ELR (cell line): Measurements from ENCODE around the gene CFAP43.

Experiments used
- DNase-seq: peaks from one replicate; pipeline ENCODE4 v3.0.0-alpha.2; 2015; ENCODE audit warnings: low read depth

CFAP43 gene, protein sequence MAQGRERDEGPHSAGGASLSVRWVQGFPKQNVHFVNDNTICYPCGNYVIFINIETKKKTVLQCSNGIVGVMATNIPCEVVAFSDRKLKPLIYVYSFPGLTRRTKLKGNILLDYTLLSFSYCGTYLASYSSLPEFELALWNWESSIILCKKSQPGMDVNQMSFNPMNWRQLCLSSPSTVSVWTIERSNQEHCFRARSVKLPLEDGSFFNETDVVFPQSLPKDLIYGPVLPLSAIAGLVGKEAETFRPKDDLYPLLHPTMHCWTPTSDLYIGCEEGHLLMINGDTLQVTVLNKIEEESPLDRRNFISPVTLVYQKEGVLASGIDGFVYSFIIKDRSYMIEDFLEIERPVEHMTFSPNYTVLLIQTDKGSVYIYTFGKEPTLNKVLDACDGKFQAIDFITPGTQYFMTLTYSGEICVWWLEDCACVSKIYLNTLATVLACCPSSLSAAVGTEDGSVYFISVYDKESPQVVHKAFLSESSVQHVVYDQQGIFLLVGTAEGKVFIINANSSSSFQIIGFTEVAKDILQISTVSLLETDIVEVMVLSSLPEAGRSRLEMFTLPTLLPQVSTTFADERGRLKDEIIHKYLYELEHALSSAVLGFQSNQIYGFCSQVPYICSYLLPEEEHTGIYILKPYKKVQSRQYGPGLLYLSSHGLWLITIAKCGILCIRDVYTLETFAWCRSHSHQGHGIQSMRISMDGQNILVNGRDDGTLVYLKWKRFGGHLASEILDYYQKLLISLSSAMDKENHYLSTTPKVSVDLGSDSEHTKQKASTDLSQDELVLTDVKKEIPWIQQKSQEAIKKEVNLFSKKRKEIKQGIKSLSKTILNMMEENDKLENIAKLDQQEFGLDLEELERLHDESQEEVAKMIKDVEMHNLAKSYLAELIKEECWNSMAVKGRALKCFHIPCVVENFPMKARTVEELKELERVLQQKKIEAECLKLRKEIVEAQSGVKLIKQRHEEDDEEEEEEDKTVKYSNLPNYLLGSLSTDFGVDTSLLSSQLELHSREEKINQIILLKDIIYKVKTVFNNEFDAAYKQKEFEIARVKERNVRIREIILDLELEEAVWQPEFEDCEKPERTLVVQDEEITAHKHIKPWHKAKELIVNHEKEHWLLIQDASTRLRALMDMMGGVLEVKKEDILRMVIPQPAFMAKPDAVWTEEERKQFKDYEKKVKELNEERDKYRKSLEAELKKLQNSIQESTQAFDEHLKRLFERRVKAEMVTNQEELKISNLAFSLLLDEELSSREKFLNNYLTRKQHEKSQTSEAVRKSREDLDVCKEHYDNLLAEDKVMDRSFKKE (N-terminal part only)

GRCh38 chr10:104231784-104232612 lies at the start of gene CFAP43:
CFAP43 (minus strand) TSS chr10:104232364; CDS start chr10:104232246, 118 bp downstream.
- peak; percentile 97 for DNase-seq

GRCh38 chr10:104281694-104282093 lies 49.5 kb upstream of the CFAP43 start:
- DNase-seq = no peak

DNA sequence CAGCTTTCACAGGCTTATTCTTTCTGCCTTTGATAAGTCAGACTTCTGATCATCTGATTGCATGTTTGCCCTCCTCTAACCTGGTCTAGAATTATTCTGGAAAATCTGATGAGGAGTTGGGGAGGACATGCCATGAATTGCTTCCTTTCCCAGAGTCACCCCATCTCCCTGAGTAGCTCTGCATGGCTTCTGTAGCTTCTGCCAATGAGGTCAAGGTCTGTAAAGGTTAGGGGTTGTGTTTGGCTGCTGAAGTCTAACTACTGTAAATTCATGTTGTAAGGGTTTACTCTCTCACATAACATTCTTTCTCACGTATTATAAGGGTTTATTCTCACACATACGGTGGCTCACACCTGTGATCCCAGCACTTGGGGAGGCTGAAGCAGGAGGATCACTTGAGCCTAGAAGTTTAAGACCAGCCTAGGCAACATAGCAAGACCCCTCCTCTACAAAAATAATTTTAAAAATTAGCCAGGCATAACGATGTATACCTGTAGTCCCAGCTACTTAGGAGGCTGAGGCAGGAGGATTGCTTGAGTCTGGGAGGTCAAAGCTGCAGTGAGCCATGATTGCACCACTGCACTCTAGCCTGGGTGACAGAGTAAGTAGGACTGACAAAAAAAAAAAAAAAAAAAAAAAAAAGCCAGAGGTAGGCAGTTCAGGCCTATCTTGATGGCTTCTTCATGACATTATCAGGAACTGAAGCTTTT lies 47.5 kb upstream of the CFAP43 start:
- no peak for DNase-seq

- no peak for DNase-seq
These were observed 45.6 kb upstream of the CFAP43 start for GRCh38 chr10:104277785-104278184.

DNA sequence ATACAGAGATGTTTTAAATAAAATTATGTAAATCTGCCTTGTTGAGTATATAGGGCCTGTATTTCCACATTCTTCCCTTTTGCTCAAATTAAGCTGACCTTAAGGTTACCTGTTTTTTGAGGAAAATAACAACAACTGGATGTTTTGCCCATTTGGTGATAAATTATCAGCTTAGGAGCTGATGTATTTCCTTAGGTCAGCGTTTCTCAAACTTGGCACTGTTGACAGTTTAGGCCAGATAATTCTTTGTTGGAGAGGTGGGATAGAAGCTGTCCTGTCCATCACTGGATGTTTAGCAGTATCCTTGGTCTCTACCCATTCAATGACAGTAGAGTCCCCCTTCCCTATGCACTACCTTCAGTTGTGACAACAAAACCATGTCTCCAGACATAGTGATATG lies 44.0 kb upstream of the CFAP43 start:
- DNase-seq = no peak

- DNase-seq = peak; percentile 48
These were observed 42.9 kb upstream of the CFAP43 start for GRCh38 chr10:104274762-104275721.

- DNase-seq = no peak
These were observed 41.9 kb upstream of the CFAP43 start for GRCh38 chr10:104273899-104274575.

DNA sequence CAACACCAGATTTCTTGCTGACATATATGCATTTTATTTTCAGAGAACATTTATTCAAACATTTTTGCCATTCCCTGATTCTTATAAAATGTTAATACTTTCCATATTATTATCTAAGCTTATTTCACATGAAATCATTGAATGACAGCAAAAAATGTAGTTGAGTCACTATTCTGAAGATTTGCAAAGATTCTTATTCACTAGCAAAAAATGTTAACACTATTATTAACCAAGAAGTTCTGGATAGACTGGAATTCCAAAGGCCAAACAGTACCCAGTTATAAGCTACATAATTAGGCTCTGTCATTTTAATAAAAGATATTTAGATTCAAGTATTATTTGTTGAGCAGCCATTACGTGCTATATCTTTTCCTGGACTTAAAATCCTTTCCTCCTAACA lies 41.1 kb upstream of the CFAP43 start:
- peak; percentile 58 for DNase-seq

DNA sequence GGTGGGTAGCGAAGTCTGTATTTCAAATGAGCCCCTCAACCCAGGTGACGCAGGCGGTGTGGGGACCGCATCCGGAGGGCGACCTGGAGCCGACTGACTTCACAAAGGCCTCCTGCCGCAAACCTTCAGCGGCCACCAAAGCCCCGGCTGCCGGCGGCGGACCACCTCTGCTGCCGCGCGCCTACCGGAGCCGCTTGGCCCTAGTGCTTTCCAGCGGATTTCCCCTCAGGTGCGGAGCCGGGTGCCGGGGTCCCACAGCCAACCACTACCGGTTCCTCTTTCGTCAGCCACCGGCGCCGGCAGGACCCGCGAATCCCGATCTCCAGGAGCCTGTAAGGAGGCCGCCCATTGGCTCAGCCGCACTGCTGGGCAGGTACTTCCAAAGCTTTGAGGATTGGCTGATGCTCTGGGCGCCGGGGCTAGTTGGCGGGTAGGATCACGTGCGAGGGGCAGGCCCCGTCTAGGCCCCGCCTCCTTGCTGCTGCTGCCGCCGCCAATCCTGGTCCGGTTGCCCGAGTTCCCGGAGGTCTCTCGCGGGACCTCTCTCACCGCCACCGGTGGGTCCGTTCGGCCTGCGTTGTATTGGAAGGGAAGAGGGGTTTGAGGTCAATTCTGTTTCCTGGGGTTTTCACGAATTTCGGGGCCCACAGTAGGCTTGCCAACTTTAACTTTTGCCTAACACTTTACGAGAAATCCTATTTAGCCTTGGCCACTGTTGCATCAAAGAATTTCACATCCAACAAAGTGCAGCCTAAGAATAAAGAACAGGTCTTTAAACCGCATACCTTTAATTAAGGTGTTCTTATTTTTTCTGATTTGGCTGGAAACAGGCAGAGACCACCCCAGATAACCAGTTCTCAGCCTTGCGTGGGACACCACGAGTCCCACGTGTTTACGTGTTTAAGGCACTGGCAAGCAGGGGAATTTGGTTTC lies 36.8 kb upstream of the CFAP43 start, which contains the start of gene GSTO2:
TSS of gene GSTO2 (plus strand) at position 472 of the 933 bp plus-strand sequence. CDS start 5,732 bp downstream, outside the sequence.
- no peak for DNase-seq

DNA sequence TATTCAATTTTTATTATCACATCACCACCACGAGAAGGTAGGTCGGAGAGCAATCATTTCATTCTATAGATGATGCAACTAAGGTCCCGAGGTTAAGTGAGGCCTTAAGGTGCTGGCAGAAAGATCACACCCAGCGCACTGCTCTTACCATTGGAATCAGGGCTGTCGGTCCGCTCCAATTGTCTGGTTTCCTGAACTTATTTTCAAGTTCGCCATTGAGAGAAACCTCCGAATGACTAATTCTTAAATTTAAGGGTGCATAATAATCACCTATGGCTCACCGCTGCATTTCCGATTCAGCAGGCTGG lies 36.2 kb upstream of the CFAP43 start:
- DNase-seq = no peak

- no peak for DNase-seq
These were observed 35.7 kb upstream of the CFAP43 start for GRCh38 chr10:104267721-104268404.

DNA sequence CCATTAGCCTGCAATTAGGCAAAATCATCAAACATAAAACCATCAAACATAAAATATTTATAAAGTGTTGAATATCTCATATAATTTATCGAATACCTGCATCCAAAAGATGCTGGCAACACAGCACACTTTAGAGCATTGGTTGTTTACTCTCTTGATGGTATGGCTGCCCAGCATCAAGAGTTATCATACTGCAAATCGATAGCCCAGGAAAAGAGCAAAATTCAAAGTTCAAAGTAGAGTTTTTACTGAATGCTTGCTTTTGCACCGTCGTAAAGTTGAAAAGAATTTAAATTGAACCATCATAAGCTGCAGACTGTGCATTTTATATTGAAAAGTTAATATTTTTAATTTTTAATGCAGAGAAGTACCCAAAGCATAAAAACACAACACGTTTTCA lies 32.6 kb upstream of the CFAP43 start:
- no peak for DNase-seq

- no peak for DNase-seq
These were observed 29.9 kb upstream of the CFAP43 start for GRCh38 chr10:104262055-104262454.

DNA sequence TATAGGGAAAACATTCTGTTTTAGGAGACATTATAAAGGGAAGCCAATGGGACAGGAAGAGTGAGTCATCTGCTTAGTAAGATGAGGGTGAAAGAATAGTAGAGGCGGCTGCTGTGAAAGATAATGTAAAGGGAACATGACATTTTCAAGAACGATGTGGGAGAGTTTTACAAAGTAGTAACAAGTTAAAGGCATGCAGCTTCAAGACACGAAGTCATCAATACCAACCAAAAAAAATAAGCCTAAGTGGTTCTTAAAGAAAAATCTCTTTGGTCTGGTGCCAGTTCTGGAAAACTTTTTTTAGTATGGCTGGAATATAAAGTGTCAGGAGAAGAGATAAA lies 28.6 kb upstream of the CFAP43 start:
- peak; percentile 84 for DNase-seq

DNA sequence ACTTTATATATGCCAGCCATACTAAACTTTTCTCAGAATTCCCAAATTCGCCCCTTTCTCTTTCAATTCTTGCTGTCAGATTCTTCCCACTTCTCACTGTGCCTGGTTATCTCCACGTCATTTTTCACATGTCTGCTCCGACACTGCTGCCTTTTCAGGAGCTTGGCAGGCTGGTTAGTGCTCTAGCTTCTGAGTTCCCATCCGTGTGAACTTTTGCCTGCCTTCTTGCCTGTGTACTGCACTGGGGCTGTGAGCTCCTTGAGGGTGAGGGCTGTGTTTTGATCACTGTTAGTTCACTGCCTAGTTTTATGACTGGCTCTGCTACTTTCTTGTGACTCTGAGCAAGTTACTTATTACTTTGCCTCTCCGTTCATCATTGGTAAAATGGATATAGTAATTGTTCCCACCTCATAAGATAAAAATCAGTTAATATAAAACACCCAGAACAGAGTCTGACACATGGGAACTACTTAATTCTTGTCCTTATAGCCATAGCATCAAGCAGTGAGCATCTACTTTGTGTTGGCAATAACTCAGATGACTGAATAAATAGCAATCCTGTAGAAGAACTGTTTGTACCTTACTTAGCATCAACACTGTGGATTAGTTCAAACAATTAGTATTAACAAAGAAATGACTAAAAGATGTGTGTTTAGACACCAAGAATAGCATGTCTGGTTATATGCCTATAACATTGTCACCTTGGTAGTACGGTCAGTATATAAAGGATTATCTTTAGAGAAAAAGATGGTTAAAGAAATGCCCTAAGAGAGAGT lies 28.0 kb upstream of the CFAP43 start:
- DNase-seq = peak; percentile 41

GRCh38 chr10:104259456-104259855 lies 27.3 kb upstream of the CFAP43 start:
- no peak for DNase-seq
